Bronchial epithelial cell (primary cell): ENCODE results near the gene TGFBR3L. TPM values are rescaled to one million over a fixed set of nuclear protein-coding genes. Genes with fewer than 3 reads are reported as not detected.

ENCODE experiments used
- DNase-seq: peaks from one replicate; pipeline ENCODE4 v3.0.0-alpha.2; 2010; ENCODE audit warnings: low read depth
- FAIRE-seq: peaks from 2 replicates; lab custom pipeline; 2011; peaks lifted over from hg19 to GRCh38; lab: Jason Lieb, UNC
- H3K27me3 ChIP-seq: 2 replicates; pipeline ENCODE4 v1.5.1; 2011; ENCODE audit warnings: low read length; ENCODE audit not compliant: control insufficient read depth, insufficient read depth
- H3K36me3 ChIP-seq: 2 replicates; pipeline ENCODE4 v1.5.1; 2011; ENCODE audit warnings: low read length; ENCODE audit not compliant: control insufficient read depth, insufficient read depth
- H3K4me3 ChIP-seq: 2 replicates; pipeline ENCODE4 v1.5.1; 2011; ENCODE audit warnings: mild to moderate bottlenecking, low read depth, low read length, control low read depth
- CTCF ChIP-seq: IDR thresholded peaks from 2 replicates; pipeline ENCODE4 v1.5.1; 2011; ENCODE audit warnings: mild to moderate bottlenecking, moderate library complexity, low read length, control low read depth, inconsistent platforms; ENCODE audit not compliant: insufficient read depth, severe bottlenecking
- total RNA-seq: library from RNA; depleted of rRNA; stranded (reverse); fragments of >200 nt; gene quantifications from 2 replicates; pipeline ENCODE4 v1.2.1, GENCODE V29; 2014

The TGFBR3L gene
- 1.8 and 1.9 TPM in 2 replicates for total RNA-seq

GRCh38 chr19:7914598-7915045 is at the start of gene TGFBR3L:
Gene TGFBR3L (plus strand): TSS chr19:7914830.
- Histone ChIP-seq H3K27me3 (peaks cover 2% of the 10 kb centered on the region), H3K36me3 (peaks cover 7% of the 10 kb centered on the region), H3K4me3 (no peak within 1 kb of the TSS)
- no peak for DNase-seq
- FAIRE-seq: no peak
- TF ChIP-seq CTCF: no peak

- Histone ChIP-seq H3K4me3 (no peak overlapping the region), H3K27me3 (no peaks in the 10 kb centered on the region), H3K36me3 (no peaks in the 10 kb centered on the region)
- peak; percentile 12 for DNase-seq
- TF ChIP-seq CTCF: no peak
- no peak for FAIRE-seq
Measured at GRCh38 chr19:7865262-7865911, 49.2 kb upstream of the TGFBR3L start.

- Histone ChIP-seq H3K27me3 (no peaks in the 10 kb centered on the region), H3K36me3 (no peaks in the 10 kb centered on the region), H3K4me3 (no peak overlapping the region)
- no peak for TF ChIP-seq CTCF
- FAIRE-seq (peak; percentile 91), DNase-seq (no peak)
Measured at GRCh38 chr19:7866399-7867091, 48.1 kb upstream of the TGFBR3L start.

GRCh38 chr19:7867092-7867844 is 47.4 kb upstream of the TGFBR3L start:
- FAIRE-seq: peak; percentile 18
- Histone ChIP-seq H3K27me3 (no peaks in the 10 kb centered on the region), H3K4me3 (no peak overlapping the region), H3K36me3 (no peaks in the 10 kb centered on the region)
- TF ChIP-seq CTCF: no peak
- DNase-seq: no peak

GRCh38 chr19:7868326-7868670 is 46.3 kb upstream of the TGFBR3L start:
- Histone ChIP-seq H3K36me3 (no peaks in the 10 kb centered on the region), H3K4me3 (no peak overlapping the region), H3K27me3 (peaks cover 2% of the 10 kb centered on the region)
- no peak for DNase-seq
- no peak for FAIRE-seq
- no peak for TF ChIP-seq CTCF
